ENCODE data around the gene ARHGAP6. TPM values are rescaled to one million over a fixed set of nuclear protein-coding genes. Genes with fewer than 3 reads are reported as not detected.

The ARHGAP6 gene
- total RNA-seq, 4 donors from 2014 or later: 2.7 to 9.1 (median 4.3) TPM

DNA sequence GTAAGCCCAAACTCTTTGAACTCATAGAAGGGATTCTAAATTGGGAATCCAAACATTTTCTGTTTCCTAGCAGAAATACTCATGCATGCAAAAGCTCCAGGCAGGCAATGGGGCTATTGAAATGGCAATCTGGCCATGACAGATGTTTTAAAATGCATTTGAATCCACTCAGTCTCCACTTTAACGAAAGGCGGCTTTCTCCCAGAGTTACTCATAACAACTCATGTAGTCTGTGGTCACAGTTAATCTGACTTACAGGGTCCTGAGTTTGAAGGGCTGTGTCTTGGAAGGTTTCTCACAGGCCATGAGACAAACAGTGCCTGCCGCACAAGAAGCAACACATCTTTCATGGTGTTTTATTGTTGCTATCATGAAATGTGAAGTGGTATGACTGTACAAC, 186.8 kb downstream of the ARHGAP6 start:
- DNase-seq (ENCODE audit: low spot score in 2 of 2): no peak
- intact Hi-C loops (cut with DNase I; ENCODE audit: low total_unique reads): no loop called here
- TF ChIP-seq POLR2A (IDR thresholded peaks at IDR 0.05): no peak
- TF ChIP-seq, protein P1, sequence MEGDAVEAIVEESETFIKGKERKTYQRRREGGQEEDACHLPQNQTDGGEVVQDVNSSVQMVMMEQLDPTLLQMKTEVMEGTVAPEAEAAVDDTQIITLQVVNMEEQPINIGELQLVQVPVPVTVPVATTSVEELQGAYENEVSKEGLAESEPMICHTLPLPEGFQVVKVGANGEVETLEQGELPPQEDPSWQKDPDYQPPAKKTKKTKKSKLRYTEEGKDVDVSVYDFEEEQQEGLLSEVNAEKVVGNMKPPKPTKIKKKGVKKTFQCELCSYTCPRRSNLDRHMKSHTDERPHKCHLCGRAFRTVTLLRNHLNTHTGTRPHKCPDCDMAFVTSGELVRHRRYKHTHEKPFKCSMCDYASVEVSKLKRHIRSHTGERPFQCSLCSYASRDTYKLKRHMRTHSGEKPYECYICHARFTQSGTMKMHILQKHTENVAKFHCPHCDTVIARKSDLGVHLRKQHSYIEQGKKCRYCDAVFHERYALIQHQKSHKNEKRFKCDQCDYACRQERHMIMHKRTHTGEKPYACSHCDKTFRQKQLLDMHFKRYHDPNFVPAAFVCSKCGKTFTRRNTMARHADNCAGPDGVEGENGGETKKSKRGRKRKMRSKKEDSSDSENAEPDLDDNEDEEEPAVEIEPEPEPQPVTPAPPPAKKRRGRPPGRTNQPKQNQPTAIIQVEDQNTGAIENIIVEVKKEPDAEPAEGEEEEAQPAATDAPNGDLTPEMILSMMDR (IDR thresholded peaks at IDR 0.05): no peak
- no peak overlapping the region for H3K4me3 ChIP-seq (ENCODE audit: low read depth, poor library complexity, severe bottlenecking)
- WGBS, 2 donors: 85 to 89% methylated on average over 3 of the region's 3 CpGs

DNA sequence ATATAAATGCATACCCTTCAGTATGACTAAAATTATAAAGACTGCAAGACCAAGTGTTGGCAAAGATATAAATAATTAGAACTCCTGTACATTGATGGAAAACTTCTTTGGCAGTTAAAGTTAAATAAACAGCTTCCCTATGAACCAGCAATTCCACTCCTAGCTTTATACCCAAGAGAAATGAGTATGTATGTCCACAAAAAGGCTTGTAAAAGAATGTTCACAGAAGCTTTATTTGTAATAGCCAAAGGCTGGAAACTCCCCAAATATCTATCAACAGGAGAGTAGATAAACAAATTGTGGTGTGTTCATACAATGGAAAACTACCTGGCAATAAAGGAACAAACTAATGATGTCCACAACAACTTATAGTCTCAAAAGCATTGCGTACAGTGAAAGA, 187.7 kb downstream of the ARHGAP6 start:
- no peak overlapping the region for H3K4me3 ChIP-seq (ENCODE audit: low read depth, poor library complexity, severe bottlenecking)
- intact Hi-C loops (cut with DNase I; ENCODE audit: low total_unique reads): no loop called here
- 78 to 100% methylated on average over 1 of the region's 1 CpG for WGBS, 2 donors

DNA sequence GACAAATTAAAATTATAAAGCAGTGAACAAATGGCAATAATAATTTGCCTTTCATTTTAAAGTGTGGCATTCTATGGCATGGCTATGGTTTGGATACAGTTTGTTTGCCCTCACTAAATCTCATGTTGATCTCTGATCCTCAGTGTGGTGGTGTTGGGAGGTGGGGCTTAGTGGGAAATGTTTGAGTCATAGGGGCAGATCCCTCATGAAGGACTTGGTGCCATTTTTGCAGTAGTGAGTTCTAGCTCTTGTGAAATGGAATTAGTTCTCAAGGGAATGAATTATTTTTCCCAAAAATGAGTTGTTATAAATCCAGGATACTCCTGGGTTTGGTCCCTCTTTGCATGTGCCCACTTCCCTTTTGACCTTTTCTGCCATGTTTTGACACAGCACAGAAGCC, 191.1 kb downstream of the ARHGAP6 start:
- H3K4me3 ChIP-seq (ENCODE audit: low read depth, poor library complexity, severe bottlenecking): no peak overlapping the region
- no peak for TF ChIP-seq POLR2A (IDR thresholded peaks at IDR 0.05)
- TF ChIP-seq, protein P1 (IDR thresholded peaks at IDR 0.05): no peak
- DNase-seq (ENCODE audit: low spot score in 2 of 2): no peak
- intact Hi-C loops (cut with DNase I; ENCODE audit: low total_unique reads): no loop called here

More for the DNA sequence above, 187.7 kb downstream of the ARHGAP6 start:
- no peak for DNase-seq (ENCODE audit: low spot score in 2 of 2)
- TF ChIP-seq POLR2A (IDR thresholded peaks at IDR 0.05): no peak
- TF ChIP-seq, protein P1 (IDR thresholded peaks at IDR 0.05): no peak

DNA sequence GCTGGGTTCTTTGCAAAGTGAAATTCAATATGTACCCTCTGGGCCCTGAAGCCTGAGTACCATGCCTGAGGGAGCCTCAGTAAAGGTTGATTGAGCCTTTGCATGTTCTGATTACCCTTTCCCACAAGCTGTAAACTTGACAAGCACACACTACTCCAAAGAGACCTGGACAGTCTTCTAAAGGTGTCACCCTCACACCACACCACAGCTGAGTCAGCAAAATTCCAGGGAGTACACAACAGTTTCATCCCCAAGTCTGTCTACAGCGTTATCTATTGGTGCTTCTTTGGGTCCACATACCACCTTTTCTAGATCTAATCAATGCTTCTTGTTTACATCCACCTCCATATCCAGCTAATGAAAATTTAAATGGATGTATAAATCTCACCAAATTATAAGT, 191.7 kb downstream of the ARHGAP6 start:
- TF ChIP-seq, protein P1 (IDR thresholded peaks at IDR 0.05): no peak
- TF ChIP-seq POLR2A (IDR thresholded peaks at IDR 0.05): no peak
- H3K4me3 ChIP-seq (ENCODE audit: low read depth, poor library complexity, severe bottlenecking): no peak overlapping the region
- DNase-seq (ENCODE audit: low spot score in 2 of 2): no peak
- intact Hi-C loops (cut with DNase I; ENCODE audit: low total_unique reads): no loop called here
- WGBS, 2 donors: 67 to 100% methylated on average over 1 of the region's 1 CpG

DNA sequence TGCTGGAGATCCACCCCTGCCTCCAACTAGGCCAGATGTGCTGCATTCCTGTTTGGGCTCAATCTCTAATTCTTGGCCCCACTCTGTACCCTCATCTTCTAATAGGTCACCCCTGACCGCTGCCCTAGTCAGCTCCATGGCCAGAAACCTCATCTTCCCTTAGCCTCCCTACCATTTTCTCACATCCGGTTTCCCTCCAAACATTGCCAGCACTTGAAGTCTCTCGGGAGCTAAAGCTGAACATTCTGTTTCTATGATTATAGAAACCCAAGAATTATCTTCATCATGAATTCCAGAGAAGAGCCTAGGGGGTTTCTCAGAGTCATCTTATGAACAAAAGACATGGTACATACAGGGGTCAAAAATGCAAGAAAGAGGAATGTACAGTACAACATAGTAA, 192.8 kb downstream of the ARHGAP6 start:
- 69 to 78% methylated on average over 3 of the region's 3 CpGs for WGBS, 2 donors
- no peak for DNase-seq (ENCODE audit: low spot score in 2 of 2)
- no peak overlapping the region for H3K4me3 ChIP-seq (ENCODE audit: low read depth, poor library complexity, severe bottlenecking)
- intact Hi-C loops (cut with DNase I; ENCODE audit: low total_unique reads): no loop called here
- TF ChIP-seq, protein P1 (IDR thresholded peaks at IDR 0.05): no peak
- no peak for TF ChIP-seq POLR2A (IDR thresholded peaks at IDR 0.05)

DNA sequence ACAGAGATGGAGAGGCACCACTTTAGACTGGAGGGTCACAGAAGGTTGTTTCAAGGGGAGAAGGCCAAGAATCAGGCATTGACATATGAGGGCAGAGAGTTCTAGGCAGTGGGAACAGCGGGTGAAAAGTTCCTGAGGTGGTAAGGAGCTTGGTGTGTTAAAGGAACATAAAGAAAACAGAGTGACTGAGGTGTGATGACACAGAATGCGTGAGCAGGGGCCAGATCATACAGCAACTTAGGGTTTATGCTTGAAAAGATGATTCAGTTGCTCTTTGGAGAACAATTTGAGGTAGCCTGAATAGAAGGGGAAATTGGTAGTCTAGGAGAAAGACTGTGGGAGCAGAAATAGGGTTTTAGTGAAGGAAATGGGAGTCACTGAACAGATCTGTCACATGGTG, 193.3 kb downstream of the ARHGAP6 start:
- H3K4me3 ChIP-seq (ENCODE audit: low read depth, poor library complexity, severe bottlenecking): no peak overlapping the region
- intact Hi-C loops (cut with DNase I; ENCODE audit: low total_unique reads): no loop called here
- TF ChIP-seq POLR2A (IDR thresholded peaks at IDR 0.05): no peak
- TF ChIP-seq, protein P1 (IDR thresholded peaks at IDR 0.05): no peak
- no peak for DNase-seq (ENCODE audit: low spot score in 2 of 2)
- WGBS, 2 donors: 74 to 82% methylated on average over 2 of the region's 2 CpGs

Data from lower leg skin (tissue), 4 donors.